Right kidney (tissue), 1 donor: ENCODE data around the gene STXBP3.

ENCODE experiments used
- DNase-seq: peaks from one replicate; pipeline ENCODE4 v3.0.0-alpha.2; 2016

The STXBP3 gene

GRCh38 chr1:108842525-108843181 lies 96.2 kb downstream of the STXBP3 start:
- no peak for DNase-seq

GRCh38 chr1:108843390-108844137 lies 97.1 kb downstream of the STXBP3 start:
- DNase-seq: no peak

- DNase-seq: no peak
Measured at GRCh38 chr1:108845446-108845845, 99.0 kb downstream of the STXBP3 start.

DNA sequence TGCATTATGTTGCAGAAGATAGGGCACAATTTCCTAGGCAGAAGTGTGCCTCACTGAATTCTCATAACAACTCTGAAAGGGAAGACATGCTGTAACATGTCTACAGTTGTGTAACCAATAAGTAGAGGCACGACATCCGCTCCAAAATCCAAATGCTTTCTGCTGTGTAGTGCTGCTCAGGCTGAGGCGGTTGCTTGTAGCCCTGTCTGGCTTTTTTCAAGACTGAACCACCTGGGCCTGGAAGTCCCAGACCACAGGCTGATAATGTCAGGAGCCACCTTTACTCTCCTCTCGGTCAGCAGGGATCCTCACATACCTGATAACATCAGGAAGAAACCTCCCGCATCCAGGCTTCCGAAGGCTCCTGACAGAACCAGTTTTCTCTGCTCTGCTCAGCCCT lies 99.5 kb downstream of the STXBP3 start:
- DNase-seq: no peak

- no peak for DNase-seq
Measured at GRCh38 chr1:108847494-108847893, 101.0 kb downstream of the STXBP3 start.

- no peak for DNase-seq
Measured at GRCh38 chr1:108848806-108849205, 102.3 kb downstream of the STXBP3 start.

GRCh38 chr1:108850929-108851328 lies 104.5 kb downstream of the STXBP3 start:
- DNase-seq: no peak

GRCh38 chr1:108851567-108851966 lies 105.1 kb downstream of the STXBP3 start:
- DNase-seq: no peak

DNA sequence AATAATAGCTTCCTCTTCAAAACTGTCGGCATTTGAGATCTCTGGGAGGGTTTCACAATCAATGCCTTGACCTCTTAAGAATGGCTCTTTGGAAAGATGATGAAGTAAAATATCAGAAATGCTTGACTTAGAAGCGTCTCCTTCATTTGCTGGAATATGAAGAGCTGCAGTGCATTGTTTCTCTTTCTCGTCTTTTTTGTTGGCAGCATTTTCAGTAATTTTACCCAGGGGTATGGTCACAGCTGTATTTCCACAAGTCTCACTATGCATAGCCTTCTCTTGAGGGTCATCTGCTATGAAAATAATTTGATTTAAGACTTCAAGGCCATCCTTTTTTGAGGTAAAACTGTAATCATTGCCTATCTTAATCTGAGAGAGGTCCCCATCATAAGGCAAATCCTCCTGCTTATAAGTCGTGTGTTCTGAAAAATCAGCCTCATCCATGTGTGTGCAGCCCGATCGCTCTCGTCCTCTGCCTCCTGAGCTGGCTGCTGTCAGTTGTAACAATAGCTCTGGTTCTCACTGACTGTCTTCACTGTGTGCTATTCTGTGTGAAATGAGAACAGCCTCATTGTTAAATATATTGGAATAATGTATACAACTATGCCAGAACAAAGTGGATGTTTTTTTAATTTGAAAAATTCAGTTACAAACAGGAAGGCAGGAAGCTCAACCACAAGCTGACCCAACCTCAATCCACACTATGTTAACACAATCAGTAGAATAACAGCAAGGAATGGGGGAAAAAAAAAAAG lies 105.9 kb downstream of the STXBP3 start:
- no peak for DNase-seq

- DNase-seq: no peak
Measured at GRCh38 chr1:108854221-108855019, 107.9 kb downstream of the STXBP3 start.

- no peak for DNase-seq
Measured at GRCh38 chr1:108856994-108857393, 110.5 kb downstream of the STXBP3 start, which contains the start of gene AKNAD1. TSS of gene AKNAD1 (minus strand) at chr1:108857094. CDS start at chr1:108852664, 4,430 bp downstream.

DNA sequence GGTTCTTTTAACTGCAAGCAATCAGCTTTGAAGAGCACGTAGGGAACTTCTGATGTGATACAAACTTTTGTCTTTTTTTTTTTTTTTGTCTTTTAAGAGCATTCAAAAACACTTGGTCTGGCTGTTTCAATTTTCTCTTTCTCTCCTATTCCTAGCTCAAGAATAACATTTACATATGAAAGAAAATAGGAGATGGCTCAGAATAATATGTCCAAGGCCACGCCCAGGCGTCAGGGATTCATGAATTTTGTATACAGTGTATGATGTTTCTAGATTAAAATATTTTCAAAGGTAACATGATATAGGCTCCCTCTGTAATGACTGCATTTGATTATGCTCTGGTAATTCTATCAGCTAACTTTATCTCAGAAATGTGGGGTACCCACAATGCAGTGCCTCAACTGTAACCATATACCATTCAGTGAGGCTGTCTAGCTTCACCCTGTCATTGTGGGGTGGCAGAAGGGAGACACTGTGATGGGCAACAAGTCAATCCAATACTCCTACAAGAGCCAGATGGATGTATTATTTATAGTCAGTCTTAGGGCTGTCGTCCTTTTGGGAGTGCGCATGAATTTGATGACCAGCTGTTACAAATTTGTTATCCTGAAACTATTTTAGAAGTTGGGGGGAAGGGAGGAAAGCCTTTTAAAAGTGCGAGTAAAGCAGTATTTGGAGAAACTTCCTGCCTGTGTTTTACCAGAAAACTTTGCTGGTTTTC lies 111.9 kb downstream of the STXBP3 start:
- DNase-seq: no peak
